ENCODE results near the gene KSR2. TPM values are rescaled to one million over a fixed set of nuclear protein-coding genes. Genes with fewer than 3 reads are reported as not detected.
"Not testable (repeated sequence)": the region's sequence is repeated elsewhere in the genome, so short reads cannot be mapped to it uniquely, and the experiment has no call there.

KSR2 gene
- polyA plus RNA-seq (ENCODE audit: insufficient read length): 1.2 TPM
- long read RNA-seq, donor 1: 0 reads
- long read RNA-seq, donor 2: 0 reads
- long read RNA-seq, donor 3: 0 reads
- long read RNA-seq, donor 4: 0 reads
- long read RNA-seq, donor 5, partial matches to known transcripts: 55 of 73 reads
- long read RNA-seq, donor 5, other reads (novel, unspliced or antisense): 18 of 73 reads
- long read RNA-seq, donor 6: 0 reads
- long read RNA-seq, donor 7: 0 reads
- long read RNA-seq, donor 8: 0 reads

GRCh38 chr12:117968826-117969659 is at the start of gene KSR2:
TSS of gene KSR2 (minus strand) at chr12:117968990. CDS start at chr12:117968255, 735 bp downstream.
- DNase-seq: peak; percentile 74

- DNase-seq: no peak
These were observed 49.1 kb upstream of the KSR2 start for GRCh38 chr12:118017926-118018325.

GRCh38 chr12:118016424-118017264 is 47.9 kb upstream of the KSR2 start, which contains the start of gene RFC5:
TSS of gene RFC5 (plus strand) at chr12:118016703. CDS start at chr12:118016828, 125 bp downstream.
- peak; percentile 97 for DNase-seq

GRCh38 chr12:118015944-118016343 is 47.2 kb upstream of the KSR2 start:
- peak; percentile 13 for DNase-seq

- no peak for DNase-seq
These were observed 46.5 kb upstream of the KSR2 start for GRCh38 chr12:118015306-118015705.

GRCh38 chr12:118013283-118013682 is 44.5 kb upstream of the KSR2 start:
- no peak for DNase-seq

- DNase-seq: no peak
These were observed 43.2 kb upstream of the KSR2 start for GRCh38 chr12:118011961-118012360.

GRCh38 chr12:118011377-118011776 is 42.6 kb upstream of the KSR2 start:
- no peak for DNase-seq

GRCh38 chr12:118010903-118011302 is 42.1 kb upstream of the KSR2 start:
- DNase-seq: no peak

- DNase-seq: not testable (repeated sequence)
These were observed 31.0 kb upstream of the KSR2 start for GRCh38 chr12:117999806-118000205.

GRCh38 chr12:117998719-117999118 is 29.9 kb upstream of the KSR2 start:
- no peak for DNase-seq

GRCh38 chr12:117994551-117995438 is 26.0 kb upstream of the KSR2 start:
- DNase-seq: no peak

GRCh38 chr12:117986705-117987469 is 18.1 kb upstream of the KSR2 start:
- no peak for DNase-seq

- no peak for DNase-seq
These were observed 16.4 kb upstream of the KSR2 start for GRCh38 chr12:117985182-117985581.

GRCh38 chr12:117981267-117981666 is 12.5 kb upstream of the KSR2 start:
- DNase-seq: no peak

GRCh38 chr12:117980616-117981015 is 11.8 kb upstream of the KSR2 start:
- no peak for DNase-seq

GRCh38 chr12:117977373-117977772 is 8.6 kb upstream of the KSR2 start:
- DNase-seq: no peak

GRCh38 chr12:117975006-117975405 is 6.2 kb upstream of the KSR2 start:
- DNase-seq: no peak

- no peak for DNase-seq
These were observed 3.5 kb upstream of the KSR2 start for GRCh38 chr12:117972301-117972700.

GRCh38 chr12:117970334-117970733 is 1.5 kb upstream of the KSR2 start:
- no peak for DNase-seq
